Fibroblast of lung (primary cell): Measurements from ENCODE around the gene GNB1L. TPM values are rescaled to one million over a fixed set of nuclear protein-coding genes. Genes with fewer than 3 reads are reported as not detected.

Source experiments
- DNase-seq, 2 donors: peaks; one replicate each; pipeline versions ENCODE4 v3.0.0 to v3.0.0-alpha.2; 2010; ENCODE audit warnings: low read depth in 2 of 2
- H2AFZ ChIP-seq: 2 replicates; pipeline ENCODE4 v1.5.1; 2012; ENCODE audit warnings: low read length, control low read depth, inconsistent platforms
- H3K27ac ChIP-seq: 2 replicates; pipeline ENCODE4 v1.5.1; 2011; ENCODE audit warnings: low read length, control low read depth; ENCODE audit not compliant: insufficient read depth
- H3K27me3 ChIP-seq: 2 replicates; pipeline ENCODE4 v1.5.1; 2011; ENCODE audit warnings: mild to moderate bottlenecking, low read length; ENCODE audit not compliant: control insufficient read depth, insufficient read depth
- H3K36me3 ChIP-seq: 2 replicates; pipeline ENCODE4 v1.5.1; 2011; ENCODE audit warnings: low read length; ENCODE audit not compliant: control insufficient read depth, insufficient read depth
- H3K4me1 ChIP-seq: 2 replicates; pipeline ENCODE4 v1.5.1; 2011; ENCODE audit warnings: low read length; ENCODE audit not compliant: control insufficient read depth, insufficient read depth; ENCODE audit errors: extremely low read depth
- H3K4me2 ChIP-seq: 2 replicates; pipeline ENCODE4 v1.5.1; 2011; ENCODE audit warnings: low read length, control low read depth; ENCODE audit not compliant: insufficient read depth; ENCODE audit errors: extremely low read depth
- H3K4me3 ChIP-seq, 4 experiments: fragments of 200-600 bp in 1 of 4; sonication (generic) in 1 of 4; replicated peaks in 1 of 4; 2 replicates each; pipeline ENCODE4 v1.5.1; 2011 to 2016; ENCODE audit warnings: low read length in 4 of 4, low read depth in 3 of 4, mild to moderate bottlenecking in 3 of 4, control low read depth in 2 of 4, inconsistent platforms in 1 of 4, mixed read lengths in 1 of 4; ENCODE audit not compliant: insufficient read depth in 1 of 4; ENCODE audit errors: control extremely low read depth in 1 of 4
- H3K79me2 ChIP-seq: 2 replicates; pipeline ENCODE4 v1.5.1; 2012; ENCODE audit warnings: mild to moderate bottlenecking, low read length, inconsistent platforms; ENCODE audit not compliant: control insufficient read depth, insufficient read depth
- H3K9ac ChIP-seq: 2 replicates; pipeline ENCODE4 v1.5.1; 2011; ENCODE audit warnings: mild to moderate bottlenecking, low read length, control low read depth; ENCODE audit not compliant: insufficient read depth
- H3K9me3 ChIP-seq: 2 replicates; pipeline ENCODE4 v1.5.1; 2012; ENCODE audit warnings: low read depth, low read length; ENCODE audit not compliant: control insufficient read depth, insufficient read depth
- H4K20me1 ChIP-seq: 2 replicates; pipeline ENCODE4 v1.5.1; 2011; ENCODE audit warnings: low read length; ENCODE audit not compliant: control insufficient read depth, insufficient read depth; ENCODE audit errors: extremely low read depth
- CTCF ChIP-seq, 2 donors: IDR thresholded peaks in 1 of 2; conservative IDR thresholded peaks in 1 of 2; 1 replicate in 1 of 2; 2 replicates in 1 of 2; pipeline ENCODE4 v1.5.1; 2011 to 2012; ENCODE audit warnings: low read length in 2 of 2, control low read depth in 1 of 2, inconsistent platforms in 1 of 2, low read depth in 1 of 2, mild to moderate bottlenecking in 1 of 2
- EZH2 ChIP-seq: IDR thresholded peaks from 2 replicates; pipeline ENCODE4 v1.5.1; 2012; ENCODE audit warnings: low read length, control low read depth, mild to moderate bottlenecking; ENCODE audit errors: missing control alignments
- polyA plus RNA-seq, 2 donors: library from polyadenylated mRNA; depleted of rRNA in 1 of 2; stranded (reverse) in 1 of 2; unstranded in 1 of 2; fragments of >200 nt; gene quantifications; 2 replicates each; pipeline ENCODE4 v1.2.1, GENCODE V29; 2011 to 2012; ENCODE audit warnings: missing spikeins in 1 of 2
- total RNA-seq: library from RNA; depleted of rRNA; stranded (reverse); fragments of >200 nt; gene quantifications from 2 replicates; pipeline ENCODE4 v1.2.1, GENCODE V29; 2014

GNB1L gene
- total and polyA plus RNA-seq, 2 donors (not counting 1 experiment from before 2014, with no cell fraction given) = 1.4 to 7.8 TPM

GRCh38 chr22:19892257-19892879 is 37.7 kb upstream of the GNB1L start:
- Histone ChIP-seq H4K20me1 (no peaks in the 10 kb centered on the region), H3K4me3 (no peak overlapping the region), H3K4me2 (no peak overlapping the region), H3K79me2 (no peaks in the 10 kb centered on the region), H3K27me3 (no peaks in the 10 kb centered on the region), H2AFZ (no peak overlapping the region), H3K9ac (no peak overlapping the region), H3K9me3 (no peaks in the 10 kb centered on the region), H3K36me3 (peaks cover 1% of the 10 kb centered on the region), H3K27ac (no peak overlapping the region), H3K4me1 (peaks cover 8% of the 10 kb centered on the region)
- peak; percentile 29 to 50 for DNase-seq
- no peak for TF ChIP-seq EZH2
- TF ChIP-seq CTCF (conservative IDR thresholded peaks at IDR 0.05 in 1 of 2, IDR thresholded peaks at IDR 0.05 in 1 of 2; ENCODE audit: low read depth in 1 of 2, low read length in 2 of 2) = no peak

GRCh38 chr22:19891317-19892256 is 36.9 kb upstream of the GNB1L start:
- Histone ChIP-seq H3K27ac (peak overlapping the region; percentile 19), H3K4me3 (no peak overlapping the region), H3K79me2 (no peaks in the 10 kb centered on the region), H3K9me3 (no peaks in the 10 kb centered on the region), H3K4me2 (peak overlapping the region; percentile 52), H4K20me1 (no peaks in the 10 kb centered on the region), H2AFZ (no peak overlapping the region), H3K27me3 (no peaks in the 10 kb centered on the region), H3K9ac (no peak overlapping the region), H3K36me3 (peaks cover 1% of the 10 kb centered on the region), H3K4me1 (peaks cover 15% of the 10 kb centered on the region)
- peak; percentile 43 to 92 for DNase-seq
- no peak for TF ChIP-seq EZH2
- TF ChIP-seq CTCF (conservative IDR thresholded peaks at IDR 0.05 in 1 of 2, IDR thresholded peaks at IDR 0.05 in 1 of 2; ENCODE audit: low read depth in 1 of 2, low read length in 2 of 2) = no peak

GRCh38 chr22:19890502-19891316 is 36.0 kb upstream of the GNB1L start:
- no peak overlapping the region for H3K4me3 ChIP-seq
- TF ChIP-seq CTCF (conservative IDR thresholded peaks at IDR 0.05 in 1 of 2, IDR thresholded peaks at IDR 0.05 in 1 of 2; ENCODE audit: low read depth in 1 of 2, low read length in 2 of 2) (no peak), EZH2 (no peak)
- H3K9me3 ChIP-seq = no peaks in the 10 kb centered on the region
- peaks cover 17% of the 10 kb centered on the region for H3K4me1 ChIP-seq
- no peaks in the 10 kb centered on the region for H4K20me1 ChIP-seq
- H3K4me2 ChIP-seq = no peak overlapping the region
- no peak overlapping the region for H3K27ac ChIP-seq
- H2AFZ ChIP-seq = no peak overlapping the region
- no peak for DNase-seq
- no peaks in the 10 kb centered on the region for H3K27me3 ChIP-seq
- no peaks in the 10 kb centered on the region for H3K79me2 ChIP-seq
- peaks cover 1% of the 10 kb centered on the region for H3K36me3 ChIP-seq
- no peak overlapping the region for H3K9ac ChIP-seq
